ENCODE measurements around the gene ZFAND6.

Gene ZFAND6

DNA sequence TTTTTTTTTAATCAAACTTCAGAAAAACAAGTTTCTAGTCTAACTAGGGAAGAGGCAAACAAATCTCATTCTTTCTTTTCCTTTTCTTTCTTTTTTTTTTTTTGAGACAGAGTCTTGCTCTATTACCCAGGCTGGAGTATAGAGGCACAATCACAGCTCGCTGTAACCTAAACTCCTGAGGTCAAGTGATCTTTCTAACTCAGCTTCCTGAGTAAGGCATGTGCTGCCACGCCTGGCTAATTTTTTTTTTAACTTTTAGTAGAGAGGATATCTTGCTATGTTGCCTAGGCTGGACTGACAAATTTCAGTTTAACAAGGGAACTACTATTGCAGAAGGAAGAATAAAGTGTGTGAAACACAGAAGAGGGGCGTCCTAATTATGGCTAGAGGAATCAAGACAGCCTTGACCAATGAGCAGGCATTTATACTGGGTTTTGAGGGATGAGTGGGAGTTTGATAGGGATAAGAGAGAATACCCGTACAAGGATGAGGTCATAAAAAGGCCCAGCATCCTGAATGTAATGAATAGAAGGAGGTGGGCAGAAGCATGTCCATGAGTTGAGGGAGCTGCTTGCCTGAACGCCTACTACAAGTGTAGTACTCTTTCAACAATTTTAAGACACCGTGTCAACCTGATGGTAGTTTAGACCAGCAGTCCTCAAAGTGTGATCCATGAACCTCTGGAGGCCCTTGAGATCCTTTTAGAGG, 6.7 kb upstream of the ZFAND6 start:
- DNase-seq: no peak

DNA sequence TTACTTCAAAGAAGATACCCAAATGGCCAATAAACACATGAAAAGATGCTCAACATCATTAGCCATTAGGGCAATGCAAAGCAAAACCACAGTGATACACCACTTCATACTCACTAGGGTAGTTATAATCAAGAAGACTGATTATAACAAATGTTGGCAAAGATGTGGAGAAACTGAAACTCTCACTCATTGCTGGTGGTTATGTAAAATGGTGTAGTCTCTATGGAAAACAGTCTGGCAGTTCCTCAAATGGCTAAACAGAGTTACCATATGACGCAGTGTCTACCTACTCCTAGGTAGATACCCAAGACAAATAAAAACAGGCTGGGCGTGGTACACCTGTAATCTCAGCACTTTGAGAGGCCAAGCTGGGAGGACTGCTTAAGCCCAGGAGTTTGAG, 3.5 kb upstream of the ZFAND6 start:
- no peak for DNase-seq

DNA sequence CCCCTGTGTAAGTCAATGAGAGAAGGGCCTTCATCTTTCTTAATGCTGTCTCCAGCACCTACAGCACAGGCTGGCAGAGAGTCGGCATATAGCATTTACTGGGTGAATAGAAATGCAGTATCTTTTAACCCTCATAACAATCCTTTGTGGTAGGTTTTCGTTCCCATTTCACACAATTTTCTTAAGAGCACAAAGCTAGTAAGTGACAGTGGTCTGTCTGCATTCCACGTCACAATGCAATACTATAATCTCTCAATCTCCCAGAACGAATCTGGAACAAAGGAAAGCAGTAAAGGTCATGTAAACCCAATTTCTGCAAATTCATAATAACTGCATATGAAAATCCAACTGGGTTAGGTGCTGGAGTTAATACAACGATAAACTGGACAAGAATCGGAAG, 1.4 kb upstream of the ZFAND6 start:
- DNase-seq: no peak

DNA sequence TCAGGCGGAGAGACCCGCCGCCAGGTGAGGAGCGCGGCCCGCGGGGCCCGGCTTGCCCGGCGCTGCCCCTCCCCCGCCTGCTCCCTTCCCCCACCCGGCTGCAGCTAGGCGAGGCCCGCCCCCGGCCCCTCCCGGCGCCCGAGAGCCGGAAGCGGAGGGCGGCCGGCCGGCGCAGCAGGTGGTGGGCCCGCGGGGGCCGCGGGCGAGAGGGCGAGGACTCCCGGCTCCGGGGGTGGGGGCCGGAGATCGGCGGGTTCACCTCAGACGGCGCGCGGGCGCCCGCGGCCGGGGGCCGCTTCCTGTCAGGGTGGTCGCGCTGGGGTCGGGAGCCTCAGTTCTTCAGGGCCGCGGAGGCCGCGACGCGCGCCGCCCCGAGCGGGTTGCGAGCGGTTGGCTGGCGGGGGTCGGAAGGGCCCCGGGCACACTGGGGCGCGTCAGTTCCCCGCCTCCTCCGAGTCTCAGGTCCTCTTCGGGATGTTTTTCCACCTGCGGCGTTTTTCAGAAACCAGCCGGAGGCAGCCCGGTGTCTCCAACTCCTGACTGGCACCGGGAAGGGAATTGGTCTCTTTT, 395 bp downstream of the ZFAND6 start:
- peak in 5 of 6 experiments; percentile 41 to 75 (median 64) for DNase-seq

DNA sequence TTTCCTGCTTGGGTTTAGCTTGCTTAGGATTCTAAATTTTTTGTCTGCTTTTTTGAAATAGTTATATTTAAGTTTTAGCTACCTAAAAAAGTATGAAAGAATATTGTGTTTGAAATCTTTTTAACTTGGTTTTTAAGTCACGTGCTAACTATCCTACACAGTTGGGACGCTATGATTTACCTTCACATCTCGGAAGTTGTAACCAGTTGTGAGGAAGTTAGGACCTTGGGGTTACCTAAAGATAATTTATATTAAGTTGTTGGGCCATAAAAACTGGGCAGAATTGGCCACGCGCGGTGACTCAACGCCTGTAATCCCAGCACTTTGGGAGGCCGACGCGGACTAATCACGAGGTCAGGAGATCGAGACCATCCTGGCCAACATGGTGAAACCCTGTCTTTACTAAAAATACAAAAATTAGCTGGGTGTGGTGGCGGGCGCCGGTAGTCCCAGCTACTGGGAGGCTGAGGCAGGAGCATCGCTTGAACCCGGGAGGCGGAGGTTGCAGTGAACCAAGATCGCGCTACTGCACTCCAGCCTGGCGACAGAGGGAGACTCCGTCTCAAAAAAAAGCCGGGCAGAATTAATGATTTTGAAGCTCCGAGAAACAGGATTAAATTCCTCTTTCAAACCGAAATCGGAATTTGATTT, 1.0 kb downstream of the ZFAND6 start:
- peak in 4 of 6 experiments; percentile 2 to 21 (median 4) for DNase-seq

DNA sequence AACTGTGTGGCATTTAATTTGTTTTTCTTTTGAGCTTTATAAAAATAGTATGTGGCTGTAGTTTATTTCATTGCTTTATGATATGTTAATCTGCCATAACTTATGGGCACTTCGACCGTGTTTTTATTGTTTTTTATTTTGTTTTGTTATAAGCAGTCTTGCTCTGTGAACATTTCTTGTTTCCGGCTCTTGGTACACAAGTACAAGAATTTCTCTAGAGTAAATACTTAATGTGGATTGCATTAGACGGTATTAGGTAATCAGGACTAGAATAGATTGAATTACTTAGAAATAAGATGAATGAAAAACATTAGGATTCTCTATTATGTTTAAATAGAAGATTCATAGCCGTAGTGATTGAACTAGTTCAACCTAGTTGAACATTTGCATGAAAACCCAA, 2.1 kb downstream of the ZFAND6 start:
- no peak for DNase-seq

DNA sequence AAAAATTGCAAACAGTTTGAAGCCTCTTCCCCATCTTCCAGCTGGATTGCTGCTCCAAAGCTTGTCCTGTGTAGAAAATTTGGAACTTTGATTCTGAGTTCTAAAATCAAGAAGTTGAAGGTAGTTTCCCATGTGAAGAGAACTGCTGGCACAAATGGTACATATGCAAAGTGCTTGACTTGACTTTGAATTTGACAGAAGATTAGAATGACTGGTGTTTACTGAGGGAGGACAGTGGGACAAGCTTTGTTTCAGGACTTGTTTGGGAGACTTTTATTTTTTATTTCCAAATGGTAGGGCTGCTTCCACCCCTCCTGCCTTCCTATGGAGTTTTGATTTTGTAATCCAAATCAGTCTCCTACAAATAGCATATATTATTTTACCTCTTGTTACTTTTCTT, 7.4 kb downstream of the ZFAND6 start:
- no peak for DNase-seq

DNA sequence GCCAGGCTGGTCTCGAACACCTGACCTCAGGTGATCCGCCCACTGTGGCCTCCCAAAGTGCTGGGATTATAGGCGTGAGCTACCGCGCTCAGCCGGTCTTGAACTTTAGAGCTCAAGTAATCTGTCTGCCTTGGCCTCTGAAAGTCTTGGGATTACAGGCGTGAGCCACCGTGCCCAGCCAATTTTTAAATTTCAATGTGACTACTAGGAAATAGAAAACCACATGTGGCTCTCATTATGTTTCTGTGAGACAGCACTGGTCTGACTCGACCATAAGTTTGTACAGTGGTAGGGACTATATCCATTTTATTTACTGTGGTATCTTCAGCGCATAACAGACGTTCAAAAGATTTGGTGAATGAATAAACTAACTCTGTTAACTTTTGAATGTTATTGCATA, 9.1 kb downstream of the ZFAND6 start:
- no peak for DNase-seq

DNA sequence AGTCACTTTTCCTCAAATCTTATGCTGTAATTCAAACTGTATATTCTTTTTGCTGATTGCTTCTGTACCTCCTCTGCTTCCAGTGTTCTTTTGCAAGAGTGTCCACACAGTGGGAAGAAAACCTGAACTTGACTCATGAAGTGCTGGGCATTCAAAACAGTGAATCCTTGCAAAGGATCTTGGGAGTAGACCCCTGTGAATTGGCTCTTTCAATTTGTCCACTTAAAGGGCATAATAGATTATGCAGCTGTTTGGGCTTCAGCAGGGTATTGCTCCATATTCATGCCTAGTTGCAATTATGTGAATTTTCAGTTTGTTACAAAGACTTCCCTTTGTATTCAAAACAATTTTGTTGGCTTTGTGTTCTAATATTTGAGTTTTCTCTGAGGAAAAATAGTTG, 11.4 kb downstream of the ZFAND6 start:
- no peak for DNase-seq

DNA sequence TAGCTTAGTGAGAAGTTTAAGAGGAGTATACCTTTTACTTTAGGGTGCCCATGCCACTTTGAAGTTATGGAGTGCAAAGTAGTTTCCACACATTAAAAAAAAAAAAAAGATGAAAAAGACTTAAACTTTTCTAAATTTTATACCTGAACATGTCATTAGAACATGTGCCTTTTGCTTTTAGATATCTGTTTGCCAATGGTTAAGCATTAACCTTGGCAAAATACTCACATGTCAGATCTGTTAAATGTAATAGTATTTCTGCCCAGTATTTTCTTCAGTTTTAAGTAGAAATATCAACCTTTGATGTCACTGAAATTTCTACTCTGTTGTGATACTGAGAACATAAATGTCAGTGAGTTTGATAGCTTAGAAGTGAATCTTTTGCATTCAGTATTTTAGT, 12.2 kb downstream of the ZFAND6 start:
- DNase-seq: no peak

DNA sequence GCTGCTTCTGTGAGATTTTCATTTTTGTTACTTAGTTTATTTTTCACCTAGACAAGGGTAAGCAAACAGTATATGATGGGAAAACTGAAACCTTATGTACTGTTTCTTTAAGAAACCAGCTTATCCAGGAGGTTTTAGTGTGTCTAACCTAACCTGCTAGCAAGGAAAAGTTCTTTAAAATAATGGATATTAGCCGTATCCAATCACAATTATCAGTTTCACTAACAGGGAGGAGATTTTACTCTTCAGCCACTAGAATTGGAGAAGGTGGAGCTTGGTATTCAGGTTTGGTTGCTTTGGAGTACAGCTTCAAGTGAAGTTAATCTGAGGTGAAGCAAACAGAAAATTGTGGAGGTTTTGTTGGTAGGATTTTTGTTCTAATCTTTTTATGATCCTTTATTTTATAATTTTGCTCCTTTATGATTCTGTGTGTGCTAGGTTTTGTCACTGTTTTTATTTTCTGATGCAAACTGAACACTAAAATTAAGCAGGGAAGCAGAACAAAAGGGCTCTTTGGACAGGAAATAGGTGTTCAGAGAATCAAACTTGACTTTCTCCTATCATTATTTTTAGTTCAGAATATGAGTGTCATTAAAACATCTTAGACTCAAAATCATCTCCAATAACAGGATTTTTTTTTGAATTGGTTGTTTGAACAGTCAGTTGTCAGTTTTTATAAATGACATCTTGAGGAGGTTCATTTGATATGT, 13.0 kb downstream of the ZFAND6 start:
- DNase-seq: peak in 3 of 6 experiments; percentile 56 to 68 (median 66)

DNA sequence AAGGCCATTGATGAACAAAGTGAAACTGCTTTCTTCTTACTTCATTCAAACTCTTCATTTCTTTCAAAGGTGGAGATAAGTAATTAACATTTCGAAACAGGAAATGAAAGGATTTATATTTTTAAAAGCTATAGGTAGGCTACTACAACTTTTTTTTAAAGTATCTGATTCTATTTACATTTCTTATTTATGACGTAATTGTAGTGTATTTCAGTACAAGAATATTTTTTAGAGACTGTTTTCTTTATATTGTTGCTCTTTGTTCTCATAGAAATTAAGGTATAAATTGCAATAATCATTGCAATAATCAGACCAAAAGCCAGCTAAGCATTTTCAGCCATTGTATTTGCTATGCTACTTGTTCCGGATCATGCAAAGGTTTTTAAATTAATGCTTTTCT, 13.7 kb downstream of the ZFAND6 start:
- no peak for DNase-seq

DNA sequence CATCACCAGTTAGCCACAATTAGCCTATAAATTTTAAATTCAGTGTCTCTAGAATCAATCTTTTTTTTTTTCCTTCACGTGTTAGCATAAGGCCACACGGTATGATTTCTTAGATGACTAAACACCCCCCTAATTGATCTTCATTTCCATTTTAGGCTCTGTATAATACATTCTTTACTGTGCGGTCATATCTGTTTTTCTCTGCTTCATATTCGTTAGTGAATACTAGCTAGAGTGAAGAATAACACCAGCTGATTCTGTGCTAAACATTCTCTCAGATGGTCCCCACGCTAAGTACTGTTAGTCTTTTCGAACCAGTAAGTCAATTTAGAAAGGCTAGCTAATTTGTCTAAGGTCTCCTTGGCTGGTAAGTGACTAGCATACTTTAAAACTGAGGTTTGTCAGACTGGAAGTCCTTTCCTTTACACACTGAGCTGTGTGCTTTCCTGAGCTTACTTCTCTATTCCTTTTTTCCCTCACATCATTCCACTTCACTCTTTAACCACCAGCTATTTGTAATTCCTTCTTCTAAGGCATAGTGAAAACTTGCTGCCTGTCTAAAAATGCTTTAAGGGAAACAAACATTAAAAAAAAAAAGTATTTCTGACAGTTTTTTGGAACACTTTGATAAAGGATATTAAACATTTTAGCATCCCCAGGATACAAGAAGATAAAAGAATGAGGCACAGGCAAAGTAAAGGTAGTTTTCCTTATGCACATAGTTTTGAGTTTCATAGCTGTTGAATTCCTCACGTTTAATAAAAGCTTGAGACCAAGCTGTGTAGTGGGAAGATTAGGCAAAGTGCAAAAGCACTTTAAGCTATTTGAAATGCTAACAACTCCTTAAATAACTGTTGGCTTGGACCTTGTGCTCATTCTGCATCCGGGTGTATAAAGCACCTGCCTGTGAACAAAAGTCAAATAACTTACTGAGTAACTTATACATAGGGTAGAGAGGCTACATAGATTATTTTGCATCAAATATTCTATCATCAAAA, 17.1 kb downstream of the ZFAND6 start:
- no peak for DNase-seq

DNA sequence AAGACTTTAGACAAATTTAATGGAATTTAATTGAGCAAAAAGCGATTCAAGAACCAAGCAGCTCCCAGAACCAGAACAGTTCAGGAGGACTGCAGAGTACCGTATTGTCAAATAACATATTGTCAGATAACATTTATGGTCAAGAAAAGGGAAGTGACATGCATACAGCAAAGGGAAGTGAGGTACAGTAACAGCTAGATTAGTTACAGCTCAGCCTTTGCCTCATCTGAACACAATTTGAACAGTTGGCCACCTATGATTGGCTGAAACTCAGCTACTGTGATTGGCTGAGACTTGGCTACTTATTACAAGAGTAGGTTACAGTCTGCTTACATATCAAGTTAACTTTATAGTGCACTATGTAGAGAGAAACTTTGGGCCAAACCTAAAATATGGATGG, 21.9 kb downstream of the ZFAND6 start:
- DNase-seq: no peak

DNA sequence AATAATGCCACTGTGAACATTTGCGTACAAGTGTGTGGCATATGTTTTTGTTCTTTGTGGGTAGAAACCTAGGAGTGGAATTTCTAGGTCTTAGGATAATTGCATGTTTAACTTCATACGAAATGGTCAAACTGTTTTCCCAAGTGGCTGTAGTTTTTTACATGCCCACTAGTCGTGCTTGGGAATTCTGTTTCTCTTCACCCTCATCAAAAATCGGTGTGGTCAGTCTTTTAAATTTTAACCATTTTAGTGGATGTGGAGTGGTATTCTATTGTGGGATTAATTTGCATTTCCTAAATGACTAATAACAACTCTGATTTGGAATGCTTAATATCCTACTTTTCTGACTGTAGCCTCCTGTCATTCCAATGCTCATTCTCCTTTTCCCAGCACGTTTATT, 27.6 kb downstream of the ZFAND6 start:
- DNase-seq: no peak

DNA sequence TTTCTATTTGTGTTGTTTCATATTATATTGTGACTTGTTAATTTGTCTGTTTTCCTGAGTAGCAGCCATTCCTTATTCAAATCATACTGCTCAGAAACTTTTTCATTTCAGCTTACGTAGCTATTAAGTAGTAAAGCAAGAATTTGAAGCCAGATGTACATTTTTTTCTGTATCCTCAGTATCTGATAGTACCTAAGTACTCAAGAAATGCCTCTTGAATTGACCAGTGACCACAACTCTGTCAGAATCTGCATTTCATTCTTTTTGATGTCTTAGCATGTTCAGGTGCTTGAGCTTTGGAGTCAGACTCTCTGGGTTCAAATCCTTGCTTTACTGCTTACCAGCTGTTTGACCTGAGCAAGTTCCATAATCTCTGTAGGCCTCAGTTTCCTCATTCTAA, 30.6 kb downstream of the ZFAND6 start:
- no peak for DNase-seq

DNA sequence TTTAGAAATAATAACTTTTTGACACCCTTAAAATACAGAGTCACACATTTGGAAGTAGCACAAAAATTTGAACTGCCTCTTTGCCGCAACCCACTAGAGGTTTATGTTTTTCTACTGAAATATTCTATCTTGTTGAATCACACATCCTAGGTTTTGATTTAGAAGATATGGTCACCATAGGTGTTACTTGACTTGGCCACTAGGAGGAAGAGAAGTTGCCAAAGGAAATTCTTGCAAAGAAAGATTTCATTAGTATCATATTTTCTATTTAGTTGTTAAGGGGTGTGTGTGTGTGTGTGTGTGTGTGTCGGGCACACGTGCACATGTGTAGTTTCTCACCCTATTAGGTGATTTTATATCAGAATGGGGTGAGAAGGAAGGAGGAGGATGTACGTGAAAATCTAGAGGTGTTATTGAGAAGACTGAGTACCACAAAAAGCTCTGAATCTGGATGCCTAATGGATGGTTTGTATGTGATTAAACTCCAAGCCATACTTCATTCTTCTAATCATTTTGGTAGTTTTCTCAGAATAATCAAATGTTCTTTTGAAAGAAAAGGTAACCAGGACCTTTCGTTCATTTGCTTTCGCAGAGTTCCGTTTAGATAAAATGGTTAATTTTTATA, 31.5 kb downstream of the ZFAND6 start:
- DNase-seq: no peak

DNA sequence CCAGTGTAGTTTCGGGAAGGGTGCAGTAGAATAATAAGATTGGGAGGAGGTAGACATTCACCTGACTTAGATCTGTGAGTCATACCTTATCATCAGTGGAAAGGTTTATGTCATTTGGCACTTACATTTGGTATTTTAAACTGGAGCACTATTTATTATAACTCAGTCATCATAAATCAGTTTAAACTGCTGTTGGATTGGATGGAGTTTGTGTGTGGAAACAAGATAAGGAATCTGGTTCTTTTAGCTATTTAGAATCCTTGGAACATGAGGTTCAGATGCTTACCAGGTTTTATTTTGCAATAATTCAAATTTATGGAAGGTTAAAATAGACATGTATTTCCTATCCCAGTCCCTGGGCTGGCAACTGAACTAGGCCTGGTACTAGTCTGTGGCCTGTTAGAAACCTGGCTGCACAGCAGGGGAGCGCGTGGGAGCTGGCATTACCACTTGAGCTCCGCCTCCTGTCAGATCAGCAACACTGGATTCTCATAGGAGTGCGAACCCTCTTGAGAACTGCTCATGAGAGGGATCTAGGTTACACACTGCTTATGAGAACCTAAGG, 34.5 kb downstream of the ZFAND6 start:
- no peak for DNase-seq

DNA sequence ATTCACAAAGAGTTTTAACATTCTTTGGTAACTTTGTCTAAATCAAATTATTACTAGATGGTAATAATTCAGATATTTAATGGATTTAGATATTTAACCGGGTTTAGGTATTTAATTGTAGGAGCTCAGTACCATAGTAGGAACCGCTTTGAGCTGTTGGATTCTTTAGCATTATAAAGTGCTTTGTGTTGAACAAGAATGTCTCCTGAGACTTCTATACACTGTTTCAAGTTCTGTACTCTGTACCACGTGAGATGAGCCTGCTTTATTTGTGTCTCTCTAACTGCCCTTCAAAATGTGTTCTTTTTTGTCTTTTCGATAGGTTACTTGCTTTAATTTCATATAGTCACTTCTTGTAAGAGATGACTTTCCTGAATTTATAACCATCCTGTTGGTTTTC, 36.0 kb downstream of the ZFAND6 start:
- DNase-seq: no peak

DNA sequence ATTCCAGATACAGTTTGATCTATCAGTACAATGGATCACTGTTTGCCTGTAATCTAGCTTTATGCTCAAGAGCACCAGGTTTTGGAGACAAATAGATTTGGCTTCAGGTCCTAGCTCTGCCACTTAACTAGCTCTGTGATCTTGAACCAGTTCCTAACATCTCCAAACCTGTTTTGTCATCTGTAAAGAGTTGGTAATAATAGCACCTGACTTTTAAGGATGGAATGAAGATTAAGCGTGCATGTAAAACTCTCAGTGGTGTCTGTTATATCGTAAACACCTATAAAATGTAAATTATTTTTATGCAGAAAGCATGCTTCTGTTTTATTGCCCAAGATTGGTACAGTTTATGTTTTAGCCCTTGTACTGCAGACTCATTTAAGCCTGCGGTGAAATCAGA, 36.5 kb downstream of the ZFAND6 start:
- DNase-seq: no peak

DNA sequence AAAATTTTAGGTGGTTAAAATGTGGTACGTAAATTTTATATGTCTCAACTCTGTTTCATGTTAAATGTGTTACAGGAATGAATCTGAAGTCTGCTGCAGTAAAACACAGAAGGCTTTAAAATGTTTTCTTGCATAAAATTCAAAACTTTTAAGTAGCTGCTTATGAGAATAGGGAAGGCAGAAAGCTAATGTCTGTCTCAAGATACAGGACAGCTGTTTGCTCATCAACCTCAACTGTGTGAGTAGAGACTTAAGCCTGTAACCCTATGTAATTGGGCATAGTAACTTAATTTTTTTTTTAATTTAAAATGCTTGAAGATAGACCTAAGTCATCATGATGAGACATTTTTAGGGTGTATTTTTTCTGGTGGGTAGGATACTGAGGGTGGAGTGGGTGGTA, 38.9 kb downstream of the ZFAND6 start:
- no peak for DNase-seq

DNA sequence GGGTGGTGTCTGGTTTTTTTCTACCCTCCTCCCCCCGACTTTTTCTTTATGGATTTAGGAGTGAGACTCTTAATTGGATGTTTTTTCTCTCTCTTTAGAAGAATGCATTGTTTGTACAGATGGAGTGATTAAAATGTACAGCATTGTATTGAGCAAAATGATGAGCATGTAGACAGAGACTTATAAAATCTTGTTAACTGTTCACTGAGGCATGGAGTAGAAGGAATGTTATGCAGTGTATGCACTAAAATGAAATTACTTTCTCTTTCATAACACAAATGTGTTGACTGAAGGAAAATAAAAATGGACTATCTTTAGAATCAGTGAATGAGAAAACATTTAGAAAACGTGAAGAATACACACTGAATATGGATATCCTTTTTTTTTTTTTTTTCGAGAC, 39.8 kb downstream of the ZFAND6 start:
- no peak for DNase-seq
